ENCODE results near the gene ASAP2.
"Not testable (repeated sequence)": the region's sequence is repeated elsewhere in the genome, so short reads cannot be mapped to it uniquely, and the experiment has no call there.

ASAP2 gene

DNA sequence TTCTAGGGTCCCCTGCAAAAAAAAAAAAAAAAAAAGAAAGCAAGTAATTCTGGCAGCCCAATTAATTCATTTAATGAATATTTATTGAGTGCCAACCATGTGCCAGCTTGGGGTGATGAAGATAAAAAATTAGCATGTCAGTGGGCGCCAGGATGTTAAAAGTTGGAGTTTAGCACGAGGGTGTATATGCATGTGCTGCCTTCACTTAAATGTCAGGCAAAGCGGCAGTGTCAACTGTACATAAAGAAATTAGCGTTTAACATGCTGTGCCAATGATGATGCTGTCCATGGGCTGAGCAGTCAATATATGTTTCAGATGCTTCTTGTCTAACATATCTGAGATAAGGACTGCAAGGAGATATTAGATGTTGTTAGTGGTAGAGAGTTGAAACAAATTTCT is 49.5 kb downstream of the ASAP2 start:
- DNase-seq, result no peak

DNA sequence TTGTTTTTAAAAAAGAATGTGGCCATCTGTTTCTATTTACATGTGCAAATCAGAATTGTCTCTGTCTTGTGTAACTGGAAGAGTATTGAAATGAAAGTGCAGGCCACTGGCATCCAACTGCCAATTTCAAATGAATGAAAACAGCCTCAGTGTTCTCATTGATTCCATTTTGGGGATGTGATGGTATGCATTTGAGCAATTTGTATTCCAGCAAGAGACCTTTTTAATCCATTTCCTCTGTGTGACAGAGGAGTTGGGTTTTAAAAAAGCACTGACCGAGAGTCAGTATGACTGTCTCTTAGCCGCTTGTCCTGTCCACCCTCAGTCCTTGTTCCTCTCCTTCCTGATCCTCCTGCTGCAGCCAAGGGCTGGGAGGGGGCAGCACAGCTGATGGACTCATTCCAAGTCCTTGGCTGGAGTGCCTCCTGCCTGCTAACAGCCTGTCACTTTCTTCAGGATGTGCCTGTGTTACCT is 50.0 kb downstream of the ASAP2 start:
- DNase-seq, result peak; percentile 9

- DNase-seq, result no peak
Observed at GRCh38 chr2:9258501-9258900, 51.9 kb downstream of the ASAP2 start.

GRCh38 chr2:9258953-9259399 is 52.4 kb downstream of the ASAP2 start:
- no peak for DNase-seq

DNA sequence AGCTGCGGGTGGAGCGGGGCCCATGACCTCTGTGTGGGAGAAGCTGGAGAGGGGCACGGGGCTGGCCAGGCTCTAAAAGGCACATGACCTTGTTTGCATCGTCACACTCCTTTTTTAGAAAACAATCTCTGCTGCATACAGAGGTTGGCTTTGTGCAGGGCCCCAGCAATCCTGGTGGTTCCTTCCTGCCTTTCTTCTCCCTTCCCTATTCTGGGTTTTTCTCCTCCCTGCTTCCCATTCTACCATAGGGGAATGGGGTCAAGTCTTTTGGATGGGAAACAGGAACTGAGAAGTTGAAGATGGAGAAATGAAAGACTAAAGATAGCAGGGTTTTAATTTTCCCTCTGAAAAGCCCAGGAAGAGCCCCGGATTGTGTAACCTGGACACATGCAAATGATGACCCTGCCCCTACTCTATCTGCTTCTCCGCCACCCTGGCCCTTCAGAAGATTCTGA is 53.9 kb downstream of the ASAP2 start:
- DNase-seq, result no peak

GRCh38 chr2:9261231-9261883 is 54.7 kb downstream of the ASAP2 start:
- no peak for DNase-seq

- DNase-seq, result no peak
Observed at GRCh38 chr2:9262671-9263171, 56.1 kb downstream of the ASAP2 start.

DNA sequence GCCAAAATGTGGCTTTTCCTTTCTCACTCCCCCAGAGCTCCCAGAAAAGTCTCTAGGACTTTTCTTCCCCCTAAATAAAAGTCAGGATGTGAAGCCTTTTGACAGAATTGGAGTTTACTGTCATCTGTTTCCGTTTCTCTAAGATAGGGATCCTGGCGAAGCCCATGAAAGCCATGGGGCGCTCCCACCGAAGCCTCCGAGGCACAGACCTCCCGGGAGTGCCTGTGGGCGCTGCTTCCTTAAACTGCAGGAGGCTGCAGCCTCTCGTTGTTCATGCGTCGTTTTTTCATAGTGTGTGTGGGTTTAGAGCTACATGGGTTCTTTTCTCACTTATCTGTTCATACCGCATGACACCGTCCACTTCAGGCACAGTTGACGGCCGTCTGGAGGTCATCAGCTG is 56.8 kb downstream of the ASAP2 start:
- no peak for DNase-seq

- DNase-seq, result no peak
Observed at GRCh38 chr2:9264301-9264700, 57.7 kb downstream of the ASAP2 start.

DNA sequence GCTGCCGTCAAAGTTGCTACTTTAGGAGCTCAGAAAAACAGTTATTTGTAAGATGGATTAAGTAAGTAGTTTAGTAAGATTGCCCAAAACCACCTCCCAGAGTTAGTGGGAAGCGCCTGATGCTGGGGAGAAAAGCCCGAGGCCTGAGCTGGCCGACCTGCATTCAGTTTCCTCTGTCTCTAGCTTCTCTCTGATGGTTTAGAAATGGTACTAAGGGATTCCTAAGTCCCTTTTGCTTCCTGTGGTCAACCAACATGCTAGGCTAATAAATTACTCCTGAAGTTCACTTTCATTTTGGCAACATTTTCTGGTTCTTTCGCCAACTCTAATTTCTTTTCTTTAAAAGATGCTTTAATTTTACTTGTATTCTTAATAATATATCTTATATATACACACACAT is 60.1 kb downstream of the ASAP2 start:
- DNase-seq, result no peak

- not testable (repeated sequence) for DNase-seq
Observed at GRCh38 chr2:9267286-9267685, 60.7 kb downstream of the ASAP2 start.

DNA sequence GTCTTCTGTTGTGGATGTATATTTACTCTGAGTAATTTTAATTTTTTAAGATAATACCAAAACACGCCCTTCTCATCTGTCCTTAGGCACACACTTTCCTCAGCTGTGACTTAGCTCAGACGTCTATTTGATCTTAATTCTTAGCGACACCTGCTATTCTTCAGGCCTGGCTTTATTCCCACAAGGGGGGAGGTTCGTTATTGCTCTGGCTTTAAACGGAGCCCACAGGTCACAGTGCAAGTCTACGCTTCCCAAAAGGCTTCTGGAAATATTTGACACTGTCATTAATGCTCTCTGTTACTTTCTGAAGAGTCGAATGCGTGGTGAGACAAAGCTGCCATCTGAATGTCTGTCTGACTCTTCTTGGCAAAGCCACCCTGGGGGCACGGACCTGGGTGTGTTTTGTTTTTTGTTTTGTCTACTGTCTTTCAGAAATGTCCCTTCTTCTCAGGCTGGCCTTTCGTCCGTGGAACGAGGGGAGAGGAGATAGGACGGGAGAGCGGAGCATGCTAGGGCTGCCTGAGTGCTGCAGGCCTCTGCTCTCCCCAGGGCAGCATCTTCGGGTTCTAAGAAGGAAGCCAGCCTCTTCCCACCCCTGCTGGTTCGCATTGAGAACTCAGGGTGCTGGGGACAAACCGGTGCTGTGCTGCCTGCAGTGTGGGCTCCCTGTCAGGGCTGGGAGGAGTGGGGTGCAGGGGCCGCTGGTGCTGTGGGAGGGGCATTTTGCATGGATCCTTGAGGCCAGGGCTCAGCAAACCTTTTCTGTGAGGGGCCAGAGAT is 61.9 kb downstream of the ASAP2 start:
- no peak for DNase-seq

DNA sequence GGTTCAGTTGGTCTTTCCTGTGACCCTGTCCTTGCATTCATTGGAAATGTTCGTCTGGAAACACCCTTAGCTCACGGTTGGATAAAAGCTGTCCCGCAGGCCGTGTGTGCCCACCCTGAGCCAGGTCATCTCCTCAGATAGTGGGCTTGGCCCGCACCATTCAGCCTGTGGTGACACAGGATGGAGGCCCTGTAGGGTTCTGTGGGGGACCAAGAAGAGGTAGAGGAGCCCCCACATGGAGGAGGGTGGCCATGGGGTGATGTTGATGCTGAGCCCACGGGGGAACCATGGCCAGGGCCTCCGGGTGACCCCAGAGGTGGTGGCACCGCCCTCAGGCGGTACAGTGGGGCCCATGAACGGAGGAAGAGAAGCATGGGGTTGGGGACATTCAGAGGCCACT is 62.7 kb downstream of the ASAP2 start:
- no peak for DNase-seq

GRCh38 chr2:9269695-9270360 is 63.2 kb downstream of the ASAP2 start:
- no peak for DNase-seq

DNA sequence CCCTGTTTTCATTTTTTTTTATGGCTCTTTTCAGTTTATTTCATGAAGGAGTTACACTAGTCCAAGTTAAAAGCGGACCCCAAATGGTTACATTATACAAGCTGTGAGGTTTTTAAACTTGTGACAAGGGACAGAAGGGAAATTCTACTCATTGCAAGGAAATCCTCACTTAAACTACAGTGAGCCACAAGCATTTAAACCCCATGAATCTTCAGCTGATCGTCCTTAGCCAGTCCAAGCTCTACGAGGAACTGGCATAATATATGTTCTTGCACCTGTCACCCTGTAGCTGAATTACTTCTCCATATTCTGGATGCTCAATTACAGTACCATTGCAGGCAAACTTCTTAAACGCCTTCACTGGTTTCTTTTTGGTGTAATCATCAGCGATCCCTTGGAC is 64.5 kb downstream of the ASAP2 start:
- no peak for DNase-seq

GRCh38 chr2:9271691-9272090 is 65.1 kb downstream of the ASAP2 start:
- DNase-seq, result no peak

DNA sequence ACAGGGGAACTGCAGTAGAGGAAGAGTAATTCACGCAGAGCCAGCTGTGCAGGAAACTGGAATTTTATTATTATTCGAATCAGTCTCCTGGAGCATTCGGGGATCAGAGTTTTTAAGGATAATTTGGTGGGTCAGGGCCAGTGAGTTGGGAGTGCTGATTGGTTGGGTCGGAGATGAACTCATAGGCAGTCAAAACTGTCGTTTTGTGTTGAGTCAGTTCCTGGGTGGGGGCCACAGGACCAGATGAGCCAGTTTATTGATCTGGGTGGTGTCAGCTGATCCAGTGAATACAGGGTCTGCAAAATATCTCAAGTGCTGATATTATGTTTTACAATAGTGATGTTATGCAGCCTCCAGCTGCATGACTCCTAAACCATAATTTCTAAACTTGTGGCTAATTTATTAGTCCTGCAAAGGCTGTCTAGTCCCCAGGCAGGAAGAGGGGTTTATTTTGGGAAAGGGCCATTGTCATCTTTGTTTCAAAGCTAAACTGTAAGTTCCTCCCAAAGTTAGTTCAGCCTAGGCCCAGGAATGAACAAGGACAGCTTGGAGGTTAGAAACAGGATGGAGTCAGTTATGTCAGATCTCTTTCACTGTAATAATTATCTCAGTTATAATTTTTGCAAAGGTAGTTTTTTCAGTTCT is 67.0 kb downstream of the ASAP2 start:
- DNase-seq, result no peak

GRCh38 chr2:9274701-9275343 is 68.2 kb downstream of the ASAP2 start:
- no peak for DNase-seq

GRCh38 chr2:9275399-9275798 is 68.8 kb downstream of the ASAP2 start:
- no peak for DNase-seq

DNA sequence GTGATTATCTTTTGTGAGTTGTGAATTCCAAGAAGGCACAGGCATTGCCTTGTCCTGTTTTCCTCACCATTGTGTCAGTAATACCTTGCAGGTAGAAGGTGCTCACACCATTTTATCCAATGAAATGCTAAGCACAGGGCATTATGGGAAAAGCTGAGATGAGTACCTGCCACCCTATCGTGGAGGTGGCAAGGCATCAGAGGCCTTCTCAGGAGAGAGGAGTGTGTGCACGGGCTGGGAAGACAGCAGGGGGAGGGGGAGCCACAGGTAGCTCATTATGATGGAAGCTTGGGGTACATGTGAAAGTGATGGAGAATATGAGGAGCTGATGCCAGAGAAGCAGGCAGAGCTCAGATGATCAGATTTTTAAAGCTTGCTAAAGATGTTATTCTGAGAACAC is 69.5 kb downstream of the ASAP2 start:
- DNase-seq, result no peak

DNA sequence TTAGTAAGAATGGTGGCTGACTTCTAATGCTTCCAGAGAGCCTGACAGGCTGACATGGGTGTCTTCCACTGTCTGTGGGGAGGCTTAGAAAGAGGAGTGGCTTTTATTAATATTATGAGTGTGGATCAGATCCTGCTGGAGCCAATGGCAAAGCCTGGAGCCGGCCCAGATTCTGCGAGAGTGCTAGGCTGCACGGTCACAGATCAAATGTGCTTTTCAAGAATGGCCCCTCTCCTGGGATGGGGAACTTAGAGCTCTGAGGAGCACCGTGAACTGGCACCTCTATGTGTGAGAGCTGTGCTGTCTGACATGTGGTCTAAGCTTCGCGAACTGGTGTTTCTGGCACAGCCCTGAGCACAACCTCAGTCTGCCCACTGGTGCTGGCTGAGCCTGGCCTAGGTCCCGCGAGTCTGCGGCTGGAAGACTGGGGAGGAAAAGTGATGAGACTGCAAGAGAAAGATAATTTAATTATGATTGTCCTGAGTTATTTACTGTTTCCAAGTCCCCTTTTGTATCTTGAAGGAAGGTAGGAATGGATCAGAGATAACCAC is 70.4 kb downstream of the ASAP2 start:
- DNase-seq, result no peak

DNA sequence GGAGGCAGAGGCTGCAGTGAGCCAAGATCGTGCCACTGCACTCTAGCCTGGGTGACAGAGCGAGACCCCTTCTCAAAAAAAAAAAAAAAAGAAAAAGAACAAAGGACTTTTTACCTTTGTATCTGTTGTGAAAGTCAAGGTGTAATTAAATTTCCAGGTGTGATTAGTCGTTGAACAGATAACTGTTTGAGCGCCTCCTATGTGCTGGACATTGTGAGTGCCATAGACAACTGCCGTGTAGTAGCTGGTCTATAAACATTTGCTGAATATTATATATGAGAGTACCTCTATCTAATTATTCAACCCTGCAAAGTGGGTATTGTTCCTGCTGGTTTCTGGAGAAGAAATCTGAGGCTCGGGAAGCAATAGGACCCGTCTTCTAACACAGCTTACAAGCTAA is 71.8 kb downstream of the ASAP2 start:
- DNase-seq, result peak; percentile 82

All from NCI-H1105 treated with DMSO at 0.1 percent for 48 hours (cell line).